Stromal cell of bone marrow (primary cell): ENCODE measurements around the gene LYPD8.

Experiments used
- DNase-seq: peaks from one replicate; pipeline ENCODE4 v3.0.0-alpha.2; 2012; ENCODE audit warnings: low read depth

The LYPD8 gene

DNA sequence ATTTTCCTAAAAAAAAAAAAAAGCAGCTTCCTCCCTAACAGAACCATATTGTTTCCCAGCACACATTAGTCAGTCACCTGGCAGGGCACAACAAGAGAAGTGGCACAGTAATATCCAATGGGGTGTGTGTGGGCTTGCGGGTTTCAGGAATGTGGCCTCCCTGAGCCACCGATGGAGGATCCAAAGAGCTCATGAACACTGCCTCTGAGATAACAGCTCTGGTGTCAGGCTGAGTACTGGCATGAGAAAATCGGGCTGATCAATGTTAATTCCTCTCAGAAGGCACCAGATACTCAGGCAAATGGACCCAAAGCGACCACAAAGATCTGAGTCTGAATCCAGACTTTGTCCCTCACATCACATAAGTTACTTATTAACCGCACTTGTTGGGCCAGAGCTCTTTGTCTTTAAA, 2.2 kb upstream of the LYPD8 start:
- no peak for DNase-seq

DNA sequence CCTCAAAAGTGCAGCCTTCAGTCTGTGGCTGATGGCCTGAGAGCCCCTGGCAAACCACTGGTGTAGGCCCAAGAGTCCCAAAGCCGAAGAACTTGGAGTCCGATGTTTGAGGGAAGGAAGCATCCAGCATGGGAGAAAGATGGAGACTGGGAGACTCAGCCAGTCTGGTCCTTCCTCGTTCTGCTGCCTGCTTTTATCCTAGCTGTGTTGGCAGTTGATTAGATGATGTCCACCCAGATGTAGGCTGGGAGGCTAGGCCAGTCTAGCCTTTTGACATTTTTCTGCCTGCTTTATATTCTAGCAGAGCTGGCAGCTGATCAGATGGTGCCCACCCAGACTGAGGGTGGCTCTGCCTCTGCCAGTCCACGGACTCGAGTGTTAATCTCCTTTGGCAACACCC, 1.1 kb upstream of the LYPD8 start:
- no peak for DNase-seq

GRCh38 chr1:248756151-248756550, 592 bp upstream of the LYPD8 start:
- no peak for DNase-seq

DNA sequence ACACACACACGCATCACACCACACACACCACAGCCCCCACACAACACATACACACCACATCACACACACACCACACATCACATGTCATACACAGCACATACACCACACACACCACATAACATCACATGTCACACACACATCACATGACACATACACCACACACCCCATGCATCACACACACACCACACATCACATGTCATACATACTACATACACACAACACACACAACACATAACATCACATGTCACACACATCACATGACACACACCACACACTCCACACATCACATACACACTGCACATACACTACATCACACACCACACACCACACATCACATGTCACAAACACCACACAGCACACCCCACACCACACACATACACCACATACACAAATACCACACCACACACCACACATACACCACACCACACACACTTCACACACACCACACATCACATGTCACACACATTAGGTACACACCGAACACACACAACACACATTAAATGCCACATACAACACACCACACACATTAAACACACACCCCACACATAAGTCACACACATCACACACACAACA, 1.8 kb downstream of the LYPD8 start:
- DNase-seq, result no peak

DNA sequence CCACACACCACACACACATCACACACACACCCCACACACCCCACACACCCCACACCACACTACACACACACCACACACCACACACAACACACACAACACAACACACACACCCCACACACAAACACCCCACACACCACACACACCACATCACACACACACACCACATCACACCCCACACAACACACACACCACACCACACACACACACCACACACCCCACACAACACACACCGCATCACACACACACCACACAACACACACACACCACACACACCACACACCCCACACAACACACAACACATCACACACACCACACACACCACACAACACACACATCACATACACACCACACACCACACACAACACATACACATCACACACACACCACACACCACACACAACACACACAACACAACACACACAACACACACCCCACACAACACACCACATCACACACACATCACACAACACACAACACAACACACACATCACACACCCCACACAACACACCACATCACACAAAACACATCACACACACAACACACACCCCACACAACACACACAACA, 2.4 kb downstream of the LYPD8 start:
- DNase-seq, result no peak

GRCh38 chr1:248752161-248753028, 3.2 kb downstream of the LYPD8 start:
- no peak for DNase-seq

- no peak for DNase-seq
Observed at GRCh38 chr1:248751635-248752034, 3.9 kb downstream of the LYPD8 start.

GRCh38 chr1:248751142-248751541, 4.4 kb downstream of the LYPD8 start:
- DNase-seq, result no peak

GRCh38 chr1:248750496-248750895, 5.1 kb downstream of the LYPD8 start:
- no peak for DNase-seq

DNA sequence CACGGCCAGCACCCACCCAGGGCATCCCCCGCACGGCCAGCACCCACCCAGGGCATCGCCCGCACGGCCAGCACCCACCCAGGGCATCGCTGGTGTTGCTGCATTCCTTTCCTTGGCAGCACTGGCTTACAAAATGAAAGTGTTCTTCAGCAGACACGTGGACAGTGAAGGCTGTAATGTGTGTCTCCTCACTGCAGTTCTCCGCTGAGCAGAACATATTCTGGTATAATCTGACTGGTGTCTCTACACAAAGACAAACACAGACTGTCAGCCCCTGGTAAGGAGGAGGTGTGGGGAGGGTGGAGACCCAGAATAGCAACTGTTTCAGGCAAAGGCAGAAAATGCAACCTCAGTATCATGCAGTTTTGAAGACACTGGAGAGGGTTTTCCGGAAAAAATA, 7.3 kb downstream of the LYPD8 start:
- DNase-seq, result no peak

- no peak for DNase-seq
Observed at GRCh38 chr1:248740876-248741275, 14.7 kb downstream of the LYPD8 start.

DNA sequence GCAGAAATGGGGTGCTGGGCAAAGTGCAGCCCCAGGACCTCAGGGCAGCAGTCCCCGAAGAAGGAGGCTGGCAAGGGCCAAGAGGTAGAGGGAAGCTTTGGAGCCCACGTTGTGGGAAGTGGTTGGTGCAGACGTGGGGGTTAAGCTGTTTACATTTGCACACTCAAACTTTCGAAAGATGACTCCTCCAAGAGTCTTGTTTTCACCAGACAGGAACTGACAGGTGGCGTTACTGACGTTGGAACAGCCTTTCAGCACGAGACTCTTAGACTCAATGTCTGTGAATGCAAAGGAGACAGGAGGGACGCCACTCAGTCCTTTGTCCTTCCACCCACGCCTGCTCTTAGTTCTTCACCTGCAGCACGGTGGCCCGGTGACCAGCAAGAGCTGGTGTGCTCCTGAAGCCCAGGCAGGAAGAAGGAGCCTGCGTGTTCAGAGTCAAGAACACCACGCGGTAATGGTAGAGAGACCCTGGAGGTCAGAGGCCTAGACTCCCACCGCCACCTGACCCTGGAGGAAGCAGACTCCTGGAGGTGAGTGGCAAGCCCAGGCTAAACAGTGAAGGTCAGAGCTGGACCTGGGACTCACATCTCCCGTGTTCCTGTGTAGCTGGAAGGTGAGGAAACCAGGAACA, 15.9 kb downstream of the LYPD8 start:
- no peak for DNase-seq

DNA sequence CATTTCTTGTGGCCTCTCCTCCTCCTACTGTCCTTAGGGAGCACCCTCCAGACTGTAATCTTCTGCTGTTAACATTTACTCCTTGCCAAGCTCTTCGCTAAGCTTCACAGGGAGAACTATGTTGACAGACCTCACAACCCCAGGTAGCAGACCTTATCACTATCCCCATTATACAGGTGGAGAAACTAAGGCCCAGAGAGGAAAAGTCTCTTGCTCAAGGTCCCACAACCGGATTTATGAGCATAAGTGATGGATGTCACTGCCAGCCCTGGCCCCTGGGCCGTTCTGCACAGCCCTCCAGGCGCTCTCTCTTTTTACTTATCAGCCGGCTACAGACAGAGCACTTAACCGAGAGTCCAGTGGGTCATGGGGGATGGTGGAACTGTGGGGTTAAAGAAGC, 18.1 kb downstream of the LYPD8 start:
- DNase-seq, result no peak

DNA sequence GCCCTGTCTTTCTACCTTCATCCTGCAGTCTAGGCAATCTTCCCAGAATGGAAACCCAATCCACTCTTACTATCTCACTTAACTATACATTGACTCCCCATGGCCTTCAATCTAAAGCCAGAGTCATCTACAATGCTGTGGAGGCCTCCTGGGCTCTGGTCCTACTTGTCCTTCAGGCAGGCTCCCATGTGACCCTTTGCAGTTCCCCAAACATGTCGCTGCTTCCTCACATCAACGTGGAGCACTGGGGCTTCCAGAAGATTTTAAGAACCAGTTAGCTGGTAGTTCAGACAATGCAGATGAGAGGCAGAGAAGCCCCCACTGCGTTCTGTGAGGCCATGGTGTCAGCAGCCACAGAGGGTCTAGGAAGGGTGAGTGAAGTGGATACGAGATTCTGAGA, 18.6 kb downstream of the LYPD8 start:
- no peak for DNase-seq

GRCh38 chr1:248733566-248733965, 22.0 kb downstream of the LYPD8 start:
- no peak for DNase-seq

GRCh38 chr1:248730507-248731335, 24.8 kb downstream of the LYPD8 start:
- no peak for DNase-seq

DNA sequence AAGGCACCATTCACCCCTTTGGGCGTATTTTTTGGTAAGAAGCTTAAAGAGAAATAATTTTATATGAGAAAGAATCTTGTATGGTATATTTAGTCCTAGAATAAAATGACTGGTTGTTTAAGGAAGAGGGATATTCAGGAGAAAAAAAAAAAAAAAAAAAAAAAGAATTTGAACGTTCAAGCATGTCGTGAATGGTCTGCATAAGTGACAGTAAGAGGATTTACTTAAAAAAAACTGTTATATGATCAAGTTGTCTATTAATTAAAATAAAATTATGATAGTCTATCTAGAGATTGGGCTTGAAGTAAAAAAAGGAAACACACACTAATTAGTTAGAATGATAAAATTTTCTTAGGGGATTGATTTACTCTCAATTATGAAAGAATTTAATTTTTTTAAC, 41.3 kb downstream of the LYPD8 start:
- no peak for DNase-seq

DNA sequence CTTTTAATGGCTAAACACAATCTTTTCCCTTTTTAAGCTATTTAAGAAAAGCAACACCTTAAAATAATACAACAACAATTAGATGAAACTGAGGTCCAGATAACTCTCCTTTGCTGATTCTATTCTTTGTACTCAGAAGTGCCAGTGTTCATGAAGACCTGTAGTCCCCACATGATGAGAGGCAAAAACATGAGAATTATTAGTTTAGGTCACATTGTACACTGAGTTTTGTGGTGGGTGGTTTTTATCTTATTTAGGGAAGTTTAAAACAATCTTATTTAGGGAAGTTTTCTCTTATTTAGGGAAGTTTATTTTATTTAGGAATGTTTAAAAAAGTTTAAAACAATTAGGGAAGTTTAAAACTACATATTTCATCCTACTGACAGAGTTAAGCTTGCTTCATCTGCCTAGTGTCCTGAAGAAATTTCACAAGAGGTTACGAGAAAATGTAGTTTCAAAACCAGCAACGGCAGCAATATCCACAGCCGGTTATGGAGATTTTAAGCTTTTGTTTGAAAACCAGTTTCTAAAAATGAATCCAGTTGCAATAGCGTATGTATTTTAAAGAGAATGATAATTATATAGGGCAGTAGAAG, 45.2 kb downstream of the LYPD8 start:
- DNase-seq, result no peak

GRCh38 chr1:248704606-248705005, 51.0 kb downstream of the LYPD8 start:
- DNase-seq, result no peak

DNA sequence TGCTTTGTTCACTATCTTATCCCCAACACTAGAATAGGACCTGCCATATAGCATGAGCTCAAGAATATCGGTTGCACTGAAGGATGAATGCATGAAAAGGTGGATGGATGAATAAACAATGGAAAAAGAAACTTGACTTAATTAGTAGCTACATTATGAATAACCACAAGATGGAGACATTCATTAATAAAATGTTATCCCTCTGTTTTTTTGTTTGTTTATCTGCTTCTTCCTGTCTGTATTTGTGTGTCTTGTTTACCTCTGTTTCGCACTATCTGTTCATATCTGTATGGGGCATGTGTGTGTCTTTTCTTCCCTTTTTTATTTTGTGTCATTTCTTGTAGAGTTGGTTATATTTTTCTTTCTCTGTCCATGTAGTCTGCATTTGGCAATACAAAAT, 51.9 kb downstream of the LYPD8 start:
- DNase-seq, result no peak

DNA sequence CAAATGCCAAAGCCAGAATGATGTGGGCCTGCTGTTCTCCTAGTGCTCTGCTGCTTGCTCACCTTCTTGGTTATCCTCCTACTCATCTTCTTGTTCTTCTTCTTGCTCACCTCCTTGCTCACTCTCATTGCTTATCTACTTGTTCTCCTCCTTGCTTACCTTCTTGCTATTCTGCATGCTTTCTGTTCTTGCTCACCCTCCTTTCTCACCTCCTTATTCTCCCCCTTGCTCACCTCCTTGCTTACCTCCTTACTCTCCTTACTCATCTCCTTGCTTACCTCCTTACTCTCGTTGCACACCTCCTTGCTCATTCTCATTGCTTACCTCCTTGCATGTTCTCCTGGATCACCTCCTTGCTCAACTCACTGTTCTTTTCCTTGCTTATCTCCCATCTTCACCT, 52.8 kb downstream of the LYPD8 start, which contains the start of gene OR14I1:
TSS of gene OR14I1 (minus strand) at position 53 of the 400 bp plus-strand sequence.
- DNase-seq, result no peak

DNA sequence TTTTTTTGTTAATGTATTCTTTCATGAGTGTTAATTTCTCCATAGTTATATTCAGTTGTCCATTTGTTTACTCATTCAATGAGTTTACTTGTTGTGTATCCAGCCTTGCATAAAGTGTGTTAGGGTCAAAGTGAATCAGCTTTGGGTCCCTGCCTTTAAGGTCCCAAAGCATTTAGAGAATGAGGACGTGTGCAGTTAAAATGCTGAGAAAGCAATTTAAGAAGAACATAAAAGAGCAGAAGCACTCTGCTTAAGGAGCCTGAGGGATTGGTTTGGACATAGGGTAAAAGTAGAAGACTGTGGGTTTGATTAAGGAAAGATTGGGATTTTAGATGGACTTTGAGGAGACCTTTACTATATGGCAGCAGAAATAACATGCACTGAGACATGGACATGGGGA, 56.5 kb downstream of the LYPD8 start:
- no peak for DNase-seq
